ENCODE results near the gene CDH4. TPM values are rescaled to one million over a fixed set of nuclear protein-coding genes. Genes with fewer than 3 reads are reported as not detected.

Gene CDH4
- total RNA-seq, 1 experiment from 2014 or later: not detected

- in situ Hi-C loops (cut with HindIII; ENCODE audit: low pct_unique_long_range_greater_than_20kb, low sequenced_read_pairs): no loop called here
Observed at GRCh38 chr20:61697666-61698597, 445.9 kb downstream of the CDH4 start.

GRCh38 chr20:61698598-61699494 lies 446.8 kb downstream of the CDH4 start:
- no peak overlapping the region for H3K4me3 ChIP-seq (ENCODE audit: low read depth in 2 of 2, low read length in 2 of 2)
- H3K4me1 ChIP-seq (ENCODE audit: control insufficient read depth, insufficient read depth, low read length): no peaks in the 10 kb centered on the region
- ATAC-seq: no peak
- TF ChIP-seq, protein P1, sequence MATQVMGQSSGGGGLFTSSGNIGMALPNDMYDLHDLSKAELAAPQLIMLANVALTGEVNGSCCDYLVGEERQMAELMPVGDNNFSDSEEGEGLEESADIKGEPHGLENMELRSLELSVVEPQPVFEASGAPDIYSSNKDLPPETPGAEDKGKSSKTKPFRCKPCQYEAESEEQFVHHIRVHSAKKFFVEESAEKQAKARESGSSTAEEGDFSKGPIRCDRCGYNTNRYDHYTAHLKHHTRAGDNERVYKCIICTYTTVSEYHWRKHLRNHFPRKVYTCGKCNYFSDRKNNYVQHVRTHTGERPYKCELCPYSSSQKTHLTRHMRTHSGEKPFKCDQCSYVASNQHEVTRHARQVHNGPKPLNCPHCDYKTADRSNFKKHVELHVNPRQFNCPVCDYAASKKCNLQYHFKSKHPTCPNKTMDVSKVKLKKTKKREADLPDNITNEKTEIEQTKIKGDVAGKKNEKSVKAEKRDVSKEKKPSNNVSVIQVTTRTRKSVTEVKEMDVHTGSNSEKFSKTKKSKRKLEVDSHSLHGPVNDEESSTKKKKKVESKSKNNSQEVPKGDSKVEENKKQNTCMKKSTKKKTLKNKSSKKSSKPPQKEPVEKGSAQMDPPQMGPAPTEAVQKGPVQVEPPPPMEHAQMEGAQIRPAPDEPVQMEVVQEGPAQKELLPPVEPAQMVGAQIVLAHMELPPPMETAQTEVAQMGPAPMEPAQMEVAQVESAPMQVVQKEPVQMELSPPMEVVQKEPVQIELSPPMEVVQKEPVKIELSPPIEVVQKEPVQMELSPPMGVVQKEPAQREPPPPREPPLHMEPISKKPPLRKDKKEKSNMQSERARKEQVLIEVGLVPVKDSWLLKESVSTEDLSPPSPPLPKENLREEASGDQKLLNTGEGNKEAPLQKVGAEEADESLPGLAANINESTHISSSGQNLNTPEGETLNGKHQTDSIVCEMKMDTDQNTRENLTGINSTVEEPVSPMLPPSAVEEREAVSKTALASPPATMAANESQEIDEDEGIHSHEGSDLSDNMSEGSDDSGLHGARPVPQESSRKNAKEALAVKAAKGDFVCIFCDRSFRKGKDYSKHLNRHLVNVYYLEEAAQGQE (IDR thresholded peaks at IDR 0.05; ENCODE audit: insufficient read depth in 1 of 2, low read depth in 2 of 2, low read length in 1 of 2): no peak
- ChIA-PET CTCF (no interaction called here), POLR2A (no interaction called here)
- peaks cover 4% of the 10 kb centered on the region; the same call in 1 of the 2 replicates for H3K27me3 ChIP-seq (ENCODE audit: control insufficient read depth, insufficient read depth, low read length)
- DNase-seq (ENCODE audit: low read depth, low spot score): no peak
- in situ Hi-C loops (cut with HindIII; ENCODE audit: low pct_unique_long_range_greater_than_20kb, low sequenced_read_pairs) (no loop called here), intact Hi-C loops (cut with micrococcal nuclease; ENCODE audit: unreplicated experiment) (no loop called here)
- no peaks in the 10 kb centered on the region for H3K36me3 ChIP-seq (ENCODE audit: control insufficient read depth, insufficient read depth, low read length)
- BruUV-seq (replicated peaks): no TSS peak
- H3K27ac ChIP-seq (ENCODE audit: low read length): no peak overlapping the region
- H3K9me3 ChIP-seq (ENCODE audit: control insufficient read depth, insufficient read depth, low read depth, low read length): no peaks in the 10 kb centered on the region

More at GRCh38 chr20:61697666-61698597, 445.9 kb downstream of the CDH4 start:
- Histone ChIP-seq H3K27me3 (ENCODE audit: control insufficient read depth, insufficient read depth, low read length) (peaks cover 6% of the 10 kb centered on the region; the same call in 1 of the 2 replicates), H3K4me3 (ENCODE audit: low read depth in 2 of 2, low read length in 2 of 2) (no peak overlapping the region), H3K27ac (ENCODE audit: low read length) (no peak overlapping the region), H3K9me3 (ENCODE audit: control insufficient read depth, insufficient read depth, low read depth, low read length) (no peaks in the 10 kb centered on the region), H3K4me1 (ENCODE audit: control insufficient read depth, insufficient read depth, low read length) (no peaks in the 10 kb centered on the region), H3K36me3 (ENCODE audit: control insufficient read depth, insufficient read depth, low read length) (no peaks in the 10 kb centered on the region)
- ChIA-PET POLR2A (no interaction called here), CTCF (no interaction called here)
- TF ChIP-seq, protein P2, sequence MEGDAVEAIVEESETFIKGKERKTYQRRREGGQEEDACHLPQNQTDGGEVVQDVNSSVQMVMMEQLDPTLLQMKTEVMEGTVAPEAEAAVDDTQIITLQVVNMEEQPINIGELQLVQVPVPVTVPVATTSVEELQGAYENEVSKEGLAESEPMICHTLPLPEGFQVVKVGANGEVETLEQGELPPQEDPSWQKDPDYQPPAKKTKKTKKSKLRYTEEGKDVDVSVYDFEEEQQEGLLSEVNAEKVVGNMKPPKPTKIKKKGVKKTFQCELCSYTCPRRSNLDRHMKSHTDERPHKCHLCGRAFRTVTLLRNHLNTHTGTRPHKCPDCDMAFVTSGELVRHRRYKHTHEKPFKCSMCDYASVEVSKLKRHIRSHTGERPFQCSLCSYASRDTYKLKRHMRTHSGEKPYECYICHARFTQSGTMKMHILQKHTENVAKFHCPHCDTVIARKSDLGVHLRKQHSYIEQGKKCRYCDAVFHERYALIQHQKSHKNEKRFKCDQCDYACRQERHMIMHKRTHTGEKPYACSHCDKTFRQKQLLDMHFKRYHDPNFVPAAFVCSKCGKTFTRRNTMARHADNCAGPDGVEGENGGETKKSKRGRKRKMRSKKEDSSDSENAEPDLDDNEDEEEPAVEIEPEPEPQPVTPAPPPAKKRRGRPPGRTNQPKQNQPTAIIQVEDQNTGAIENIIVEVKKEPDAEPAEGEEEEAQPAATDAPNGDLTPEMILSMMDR (IDR thresholded peaks at IDR 0.05): no peak
- TF ChIP-seq TCF7L2 (IDR thresholded peaks at IDR 0.05; ENCODE audit: low read depth, low read length) (no peak), SIN3A (IDR thresholded peaks at IDR 0.05; ENCODE audit: borderline replicate concordance, insufficient read depth, low read depth, low read length) (no peak), POLR2AphosphoS5 (IDR thresholded peaks at IDR 0.05; ENCODE audit: low read depth, low read length) (no peak)
- TF ChIP-seq, protein P1 (IDR thresholded peaks at IDR 0.05; ENCODE audit: insufficient read depth in 1 of 2, low read depth in 2 of 2, low read length in 1 of 2): no peak
- DNase-seq (ENCODE audit: low read depth, low spot score): no peak
- no TSS peak for BruUV-seq (replicated peaks)
- no peak for ATAC-seq
- intact Hi-C loops (cut with micrococcal nuclease; ENCODE audit: unreplicated experiment): no loop called here
